ENCODE data around the gene TMEM33.

- TF ChIP-seq EP300 (IDR thresholded peaks at IDR 0.05) (no peak), POLR2A (IDR thresholded peaks at IDR 0.05) (no peak), POLR2AphosphoS5 (IDR thresholded peaks at IDR 0.05) (no peak)
- TF ChIP-seq, protein P1, sequence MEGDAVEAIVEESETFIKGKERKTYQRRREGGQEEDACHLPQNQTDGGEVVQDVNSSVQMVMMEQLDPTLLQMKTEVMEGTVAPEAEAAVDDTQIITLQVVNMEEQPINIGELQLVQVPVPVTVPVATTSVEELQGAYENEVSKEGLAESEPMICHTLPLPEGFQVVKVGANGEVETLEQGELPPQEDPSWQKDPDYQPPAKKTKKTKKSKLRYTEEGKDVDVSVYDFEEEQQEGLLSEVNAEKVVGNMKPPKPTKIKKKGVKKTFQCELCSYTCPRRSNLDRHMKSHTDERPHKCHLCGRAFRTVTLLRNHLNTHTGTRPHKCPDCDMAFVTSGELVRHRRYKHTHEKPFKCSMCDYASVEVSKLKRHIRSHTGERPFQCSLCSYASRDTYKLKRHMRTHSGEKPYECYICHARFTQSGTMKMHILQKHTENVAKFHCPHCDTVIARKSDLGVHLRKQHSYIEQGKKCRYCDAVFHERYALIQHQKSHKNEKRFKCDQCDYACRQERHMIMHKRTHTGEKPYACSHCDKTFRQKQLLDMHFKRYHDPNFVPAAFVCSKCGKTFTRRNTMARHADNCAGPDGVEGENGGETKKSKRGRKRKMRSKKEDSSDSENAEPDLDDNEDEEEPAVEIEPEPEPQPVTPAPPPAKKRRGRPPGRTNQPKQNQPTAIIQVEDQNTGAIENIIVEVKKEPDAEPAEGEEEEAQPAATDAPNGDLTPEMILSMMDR (IDR thresholded peaks at IDR 0.05), result no peak
These were observed 2.2 kb upstream of the TMEM33 start for GRCh38 chr4:41932988-41933387.
